Measurements from ENCODE around the gene PILRB. TPM values are rescaled to one million over a fixed set of nuclear protein-coding genes. Genes with fewer than 3 reads are reported as not detected.

Gene PILRB
- total and polyA plus RNA-seq, 7 donors: 4.9 to 65.6 (median 34.2) TPM

- intact Hi-C loops (cut with DNase I): no loop called here
- TF ChIP-seq POLR2A (IDR thresholded peaks at IDR 0.05): no peak
- TF ChIP-seq EP300 (IDR thresholded peaks at IDR 0.05): no peak
- no peak for TF ChIP-seq CTCF (IDR thresholded peaks at IDR 0.05)
- no peak for TF ChIP-seq POLR2AphosphoS5 (IDR thresholded peaks at IDR 0.05)
- H3K4me3 ChIP-seq: no peak overlapping the region
- H3K36me3 ChIP-seq: peaks cover 0 to 24% (median under 1%) of the 10 kb centered on the region in 4 donors
- no peaks in the 10 kb centered on the region for H3K9me3 ChIP-seq
- 77 to 87% methylated on average over 12 of the region's 12 CpGs for WGBS, 2 donors
- H3K27ac ChIP-seq: peak overlapping the region; percentile 9 to 32 (median 16)
- H3K27me3 ChIP-seq: no peaks in the 10 kb centered on the region
- no peak for DNase-seq
- H3K4me1 ChIP-seq: peaks cover 0 to 12% (median 4%) of the 10 kb centered on the region in 4 donors
Measured at GRCh38 chr7:100367676-100368613, 10.0 kb downstream of the PILRB start.

GRCh38 chr7:100369105-100369504 lies 11.2 kb downstream of the PILRB start:
- no peaks in the 10 kb centered on the region for H3K9me3 ChIP-seq
- peaks cover 0 to 15% (median 0%) of the 10 kb centered on the region in 4 donors for H3K36me3 ChIP-seq
- H3K4me3 ChIP-seq: no peak overlapping the region
- peak overlapping the region in 3 of 4 donors; percentile 34 to 65 (median 50) for H3K27ac ChIP-seq
- 47 to 65% methylated on average over 6 of the region's 6 CpGs for WGBS, 2 donors
- TF ChIP-seq POLR2AphosphoS5 (IDR thresholded peaks at IDR 0.05) (peak in 3 of 4 donors; percentile 8 to 28 (median 23)), POLR2A (IDR thresholded peaks at IDR 0.05) (no peak)
- intact Hi-C loops (cut with DNase I): no loop called here
- no peaks in the 10 kb centered on the region for H3K27me3 ChIP-seq
- peak; percentile 83 for DNase-seq
- H3K4me1 ChIP-seq: peaks cover 0 to 14% (median 4%) of the 10 kb centered on the region in 4 donors

GRCh38 chr7:100370303-100370702 lies 12.4 kb downstream of the PILRB start:
- WGBS, 2 donors: 54 to 70% methylated on average over 4 of the region's 4 CpGs
- Histone ChIP-seq H3K9me3 (no peaks in the 10 kb centered on the region), H3K27ac (peak overlapping the region in 2 of 4 donors; percentile 17 to 50), H3K4me3 (no peak overlapping the region), H3K36me3 (peaks cover 0 to 15% (median 0%) of the 10 kb centered on the region in 4 donors), H3K27me3 (no peaks in the 10 kb centered on the region), H3K4me1 (peaks cover 0 to 14% (median 4%) of the 10 kb centered on the region in 4 donors)
- DNase-seq: no peak
- no peak for TF ChIP-seq CTCF (IDR thresholded peaks at IDR 0.05)
- peak in 1 of 4 donors; percentile 35 for TF ChIP-seq POLR2AphosphoS5 (IDR thresholded peaks at IDR 0.05)
- intact Hi-C loops (cut with DNase I): no loop called here

- Histone ChIP-seq H3K9me3 (no peaks in the 10 kb centered on the region), H3K36me3 (peaks cover 0 to 15% (median 0%) of the 10 kb centered on the region in 4 donors), H3K4me1 (peaks cover 0 to 14% (median 4%) of the 10 kb centered on the region in 4 donors), H3K27ac (no peak overlapping the region), H3K27me3 (no peaks in the 10 kb centered on the region), H3K4me3 (no peak overlapping the region)
- intact Hi-C loops (cut with DNase I): no loop called here
- TF ChIP-seq EP300 (IDR thresholded peaks at IDR 0.05) (no peak), CTCF (IDR thresholded peaks at IDR 0.05) (no peak), POLR2A (IDR thresholded peaks at IDR 0.05) (no peak), POLR2AphosphoS5 (IDR thresholded peaks at IDR 0.05) (no peak)
- WGBS, 2 donors: 74 to 94% methylated on average over 6 of the region's 6 CpGs
- no peak for DNase-seq
Measured at GRCh38 chr7:100370746-100371145, 12.8 kb downstream of the PILRB start.

GRCh38 chr7:100371561-100372171 lies 13.7 kb downstream of the PILRB start:
- no peak for TF ChIP-seq EP300 (IDR thresholded peaks at IDR 0.05)
- TF ChIP-seq CTCF (IDR thresholded peaks at IDR 0.05): no peak
- TF ChIP-seq POLR2A (IDR thresholded peaks at IDR 0.05): no peak
- no peak for TF ChIP-seq POLR2AphosphoS5 (IDR thresholded peaks at IDR 0.05)
- intact Hi-C loops (cut with DNase I): no loop called here

More at GRCh38 chr7:100371561-100372171, 13.7 kb downstream of the PILRB start:
- peaks cover 0 to 14% (median 4%) of the 10 kb centered on the region in 4 donors for H3K4me1 ChIP-seq
- no peaks in the 10 kb centered on the region for H3K27me3 ChIP-seq
- peaks cover 0 to 15% (median 0%) of the 10 kb centered on the region in 4 donors for H3K36me3 ChIP-seq
- WGBS, 2 donors: 72 to 80% methylated on average over 7 of the region's 7 CpGs
- no peak for DNase-seq
- no peak overlapping the region for H3K4me3 ChIP-seq
- H3K9me3 ChIP-seq: no peaks in the 10 kb centered on the region
- H3K27ac ChIP-seq: peak overlapping the region in 1 of 4 donors; percentile 12
